ENCODE measurements around the gene NKPD1.
A peak's percentile ranks its signal among the peaks of the same experiment; 100 is the strongest.
"Not testable (repeated sequence)": the region's sequence is repeated elsewhere in the genome, so short reads cannot be mapped to it uniquely, and the experiment has no call there.

Gene NKPD1

GRCh38 chr19:45125975-45126493 lies 34.7 kb downstream of the NKPD1 start:
- peak; percentile 59 for DNase-seq
- in situ Hi-C loops (cut with HindIII; ENCODE audit: low pct_ligation_motif_present, low pct_unique_long_range_greater_than_20kb, low sequenced_read_pairs): no loop called here

DNA sequence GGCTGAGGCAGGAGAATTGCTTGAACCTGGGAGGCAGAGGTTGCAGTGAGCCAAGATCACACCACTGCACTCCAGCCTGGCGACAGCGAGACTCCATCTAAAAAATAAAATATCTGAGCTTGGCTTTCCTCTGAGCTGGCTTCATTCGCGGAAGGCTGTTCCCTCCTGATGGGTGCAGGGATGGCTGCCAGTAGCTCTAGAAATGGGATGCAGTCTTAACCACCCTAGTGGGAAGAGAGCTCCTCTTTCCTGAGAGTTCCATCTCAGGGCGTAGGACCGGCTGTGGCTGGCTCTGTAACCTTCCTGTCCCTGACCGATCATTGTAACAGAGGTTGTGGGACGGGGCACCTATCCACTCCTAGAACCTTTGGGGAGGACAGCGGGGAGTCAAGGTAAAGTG lies 35.4 kb downstream of the NKPD1 start:
- in situ Hi-C loops (cut with HindIII; ENCODE audit: low pct_ligation_motif_present, low pct_unique_long_range_greater_than_20kb, low sequenced_read_pairs): no loop called here
- DNase-seq: no peak

- DNase-seq: no peak
- in situ Hi-C loops (cut with HindIII; ENCODE audit: low pct_ligation_motif_present, low pct_unique_long_range_greater_than_20kb, low sequenced_read_pairs): no loop called here
These were observed 36.8 kb downstream of the NKPD1 start for GRCh38 chr19:45124021-45124420.

DNA sequence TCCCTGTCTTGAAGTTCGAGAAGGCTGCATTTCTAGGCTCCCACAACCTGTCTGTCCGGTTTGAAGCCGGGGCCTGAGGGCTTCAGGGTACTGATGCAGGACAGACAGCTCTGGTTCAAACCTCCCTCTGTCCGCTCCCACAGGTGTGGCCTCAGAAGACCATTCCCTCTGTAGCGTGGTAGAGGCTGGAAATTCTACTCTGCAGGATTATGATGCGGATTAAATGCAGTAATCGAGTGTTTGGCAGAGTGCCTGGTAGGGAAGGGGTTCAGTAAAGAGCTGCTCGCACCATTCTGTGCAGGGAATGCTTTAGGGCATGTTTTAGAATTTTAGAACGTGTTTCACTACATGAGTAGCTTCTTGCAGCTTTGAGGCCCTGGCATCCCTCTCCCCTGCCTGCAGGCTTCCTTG lies 37.3 kb downstream of the NKPD1 start:
- DNase-seq: no peak
- in situ Hi-C loops (cut with HindIII; ENCODE audit: low pct_ligation_motif_present, low pct_unique_long_range_greater_than_20kb, low sequenced_read_pairs): no loop called here

DNA sequence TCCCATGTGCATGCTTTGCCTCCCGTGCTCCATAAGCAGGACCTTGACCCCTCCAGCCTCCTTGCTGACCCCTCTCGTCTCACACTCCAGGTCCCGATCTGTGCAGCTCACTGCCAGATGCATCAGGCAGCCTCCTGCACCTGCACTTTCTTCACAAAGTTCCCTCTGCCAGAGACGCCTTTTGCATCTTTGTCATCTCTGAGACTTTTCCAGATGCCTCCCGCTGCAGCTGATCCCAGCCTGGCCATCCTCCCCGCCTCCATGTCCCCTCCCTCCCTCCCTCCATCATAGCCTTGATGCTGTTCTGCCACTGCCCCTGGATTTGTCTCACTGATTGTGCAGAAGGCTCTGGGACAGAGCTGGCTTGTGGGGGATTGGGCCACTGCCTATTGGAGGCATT lies 38.0 kb downstream of the NKPD1 start:
- in situ Hi-C loops (cut with HindIII; ENCODE audit: low pct_ligation_motif_present, low pct_unique_long_range_greater_than_20kb, low sequenced_read_pairs): no loop called here
- DNase-seq: no peak

GRCh38 chr19:45121827-45122345 lies 38.9 kb downstream of the NKPD1 start:
- in situ Hi-C loops (cut with HindIII; ENCODE audit: low pct_ligation_motif_present, low pct_unique_long_range_greater_than_20kb, low sequenced_read_pairs): no loop called here
- DNase-seq: no peak

GRCh38 chr19:45119582-45119981 lies 41.2 kb downstream of the NKPD1 start:
- in situ Hi-C loops (cut with HindIII; ENCODE audit: low pct_ligation_motif_present, low pct_unique_long_range_greater_than_20kb, low sequenced_read_pairs): no loop called here
- no peak for DNase-seq

GRCh38 chr19:45118591-45119355 lies 42.0 kb downstream of the NKPD1 start:
- in situ Hi-C loops (cut with HindIII; ENCODE audit: low pct_ligation_motif_present, low pct_unique_long_range_greater_than_20kb, low sequenced_read_pairs); DNase-seq: not testable (repeated sequence)

- DNase-seq: no peak
- in situ Hi-C loops (cut with HindIII; ENCODE audit: low pct_ligation_motif_present, low pct_unique_long_range_greater_than_20kb, low sequenced_read_pairs): no loop called here
These were observed 42.7 kb downstream of the NKPD1 start for GRCh38 chr19:45118106-45118505.

DNA sequence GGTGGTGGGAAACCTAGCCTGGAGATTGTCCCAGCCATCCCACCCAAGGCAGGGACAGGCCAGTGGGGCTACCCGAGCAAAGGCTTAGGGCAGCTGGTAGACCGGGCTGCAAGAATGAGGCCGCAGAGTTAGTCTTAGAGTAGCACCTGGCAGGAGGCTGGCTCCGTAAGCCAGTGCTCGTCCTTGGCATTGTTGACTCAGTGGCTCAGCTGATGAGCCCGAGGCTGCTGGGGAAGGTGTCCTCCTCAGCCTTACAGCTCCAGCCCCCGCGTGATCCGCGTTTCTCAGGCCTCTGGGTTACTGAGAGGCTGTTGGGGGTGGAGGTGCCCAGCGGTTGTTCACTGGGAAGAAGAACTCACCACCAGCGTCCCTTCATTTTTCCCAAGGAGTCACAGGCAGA lies 43.1 kb downstream of the NKPD1 start:
- in situ Hi-C loops (cut with HindIII; ENCODE audit: low pct_ligation_motif_present, low pct_unique_long_range_greater_than_20kb, low sequenced_read_pairs): no loop called here
- no peak for DNase-seq

DNA sequence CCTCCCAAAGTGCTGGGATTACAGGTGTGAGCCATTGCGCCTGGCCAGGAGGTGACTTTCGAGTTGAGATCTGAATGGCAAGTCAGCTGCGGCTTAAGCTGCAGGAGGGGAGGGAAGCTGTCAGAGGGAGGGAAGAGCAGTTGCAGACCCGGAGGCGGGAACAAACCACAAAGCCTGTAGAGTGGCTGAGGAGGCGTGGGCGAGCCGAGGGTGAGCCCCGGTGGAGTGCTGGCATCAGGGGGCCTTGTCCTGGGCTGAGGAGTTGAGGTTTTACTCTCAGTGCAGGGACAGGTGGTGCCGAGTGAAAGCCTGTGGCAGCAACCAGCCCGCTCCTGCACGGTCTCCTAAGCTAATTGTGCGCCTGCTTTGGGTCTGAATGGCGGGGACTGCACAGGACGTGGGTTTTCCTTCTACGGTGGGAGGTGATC lies 43.6 kb downstream of the NKPD1 start:
- in situ Hi-C loops (cut with HindIII; ENCODE audit: low pct_ligation_motif_present, low pct_unique_long_range_greater_than_20kb, low sequenced_read_pairs): no loop called here
- DNase-seq: no peak

GRCh38 chr19:45115809-45116615 lies 44.8 kb downstream of the NKPD1 start:
- in situ Hi-C loops (cut with HindIII; ENCODE audit: low pct_ligation_motif_present, low pct_unique_long_range_greater_than_20kb, low sequenced_read_pairs): no loop called here
- no peak for DNase-seq

DNA sequence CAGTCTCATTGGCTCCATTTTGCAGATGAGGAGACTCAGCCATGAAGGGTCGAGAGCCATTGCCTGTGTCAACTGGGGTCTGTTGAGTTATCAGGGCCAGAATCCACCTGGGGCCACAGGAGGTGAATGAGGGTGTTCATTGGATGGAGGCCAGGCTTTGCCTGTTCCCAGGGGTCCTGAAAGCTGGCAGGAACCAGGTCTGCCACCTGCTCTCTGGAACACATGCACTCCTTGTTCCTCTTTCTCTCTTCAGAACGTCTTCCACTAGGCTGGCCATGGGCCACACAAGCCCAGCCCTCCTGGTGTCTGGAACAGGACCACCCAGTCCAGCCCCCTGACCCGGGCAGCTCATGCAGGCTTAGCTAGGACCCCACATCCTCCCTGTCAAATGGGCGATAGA lies 46.7 kb downstream of the NKPD1 start:
- DNase-seq: no peak
- in situ Hi-C loops (cut with HindIII; ENCODE audit: low pct_ligation_motif_present, low pct_unique_long_range_greater_than_20kb, low sequenced_read_pairs): no loop called here

GRCh38 chr19:45113628-45114027 lies 47.2 kb downstream of the NKPD1 start:
- no peak for DNase-seq
- in situ Hi-C loops (cut with HindIII; ENCODE audit: low pct_ligation_motif_present, low pct_unique_long_range_greater_than_20kb, low sequenced_read_pairs): no loop called here

- no peak for DNase-seq
- in situ Hi-C loops (cut with HindIII; ENCODE audit: low pct_ligation_motif_present, low pct_unique_long_range_greater_than_20kb, low sequenced_read_pairs): no loop called here
These were observed 48.5 kb downstream of the NKPD1 start for GRCh38 chr19:45112111-45112827.

Measured in ACHN (cell line).